GM18526 (cell line): ENCODE results near the gene CYP27A1.

Experiments
- POLR2A ChIP-seq: IDR thresholded peaks from 3 replicates; pipeline ENCODE4 v1.6.1; 2011; ENCODE audit not compliant: insufficient read length; ENCODE audit errors: extremely low read depth

CYP27A1 gene

GRCh38 chr2:218815649-218816048 lies 33.7 kb downstream of the CYP27A1 start:
- TF ChIP-seq POLR2A = no peak

DNA sequence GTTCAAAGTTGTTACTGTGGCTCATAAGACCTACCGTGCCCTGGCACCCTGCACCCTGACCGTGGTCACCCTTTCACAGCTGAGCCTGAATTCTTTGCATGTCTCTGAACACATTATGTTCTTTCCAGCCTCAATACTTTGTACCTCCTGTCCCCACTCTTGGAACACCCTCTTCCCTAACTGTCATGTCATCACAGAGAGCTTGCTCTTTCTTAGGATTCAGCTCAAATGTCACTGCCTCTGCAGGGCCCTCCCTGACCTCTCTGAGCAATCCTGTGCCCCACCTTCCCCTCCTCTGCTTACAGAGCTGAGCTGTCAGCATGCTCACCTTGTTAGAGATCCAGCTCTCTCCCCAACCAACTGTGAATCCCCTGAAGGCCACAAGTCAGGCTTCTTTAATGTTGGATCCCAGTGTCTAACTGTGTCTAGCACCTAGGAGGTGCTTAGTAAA lies 34.6 kb downstream of the CYP27A1 start:
- no peak for TF ChIP-seq POLR2A

DNA sequence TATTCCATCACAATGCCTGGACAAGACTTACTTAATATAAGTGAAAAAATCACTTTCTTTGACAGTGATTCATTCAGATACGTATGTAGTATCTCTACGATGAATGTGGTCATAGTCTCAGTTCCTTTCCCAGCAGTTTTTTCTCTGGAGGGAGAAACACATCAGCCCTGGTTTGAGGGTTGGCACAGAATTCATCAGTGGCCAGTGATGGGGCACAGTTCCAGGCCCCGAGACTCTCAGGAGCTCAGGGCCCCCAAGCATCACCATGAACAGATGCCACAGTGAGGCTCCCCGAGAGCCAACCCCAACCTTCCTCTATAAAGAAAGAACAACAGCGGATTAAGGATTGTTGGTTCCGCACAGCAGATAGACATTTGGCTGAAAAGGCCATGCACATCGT lies 37.1 kb downstream of the CYP27A1 start:
- TF ChIP-seq POLR2A = no peak

GRCh38 chr2:218820746-218821369 lies 38.9 kb downstream of the CYP27A1 start:
- TF ChIP-seq POLR2A = no peak

GRCh38 chr2:218821605-218822211 lies 39.8 kb downstream of the CYP27A1 start:
- no peak for TF ChIP-seq POLR2A

- no peak for TF ChIP-seq POLR2A
Observed at GRCh38 chr2:218822622-218823021, 40.7 kb downstream of the CYP27A1 start.

GRCh38 chr2:218823196-218823855 lies 41.4 kb downstream of the CYP27A1 start:
- no peak for TF ChIP-seq POLR2A

- no peak for TF ChIP-seq POLR2A
Observed at GRCh38 chr2:218824004-218824403, 42.1 kb downstream of the CYP27A1 start.

- no peak for TF ChIP-seq POLR2A
Observed at GRCh38 chr2:218826791-218827190, 44.8 kb downstream of the CYP27A1 start.

- TF ChIP-seq POLR2A = no peak
Observed at GRCh38 chr2:218827701-218828476, 45.9 kb downstream of the CYP27A1 start.

DNA sequence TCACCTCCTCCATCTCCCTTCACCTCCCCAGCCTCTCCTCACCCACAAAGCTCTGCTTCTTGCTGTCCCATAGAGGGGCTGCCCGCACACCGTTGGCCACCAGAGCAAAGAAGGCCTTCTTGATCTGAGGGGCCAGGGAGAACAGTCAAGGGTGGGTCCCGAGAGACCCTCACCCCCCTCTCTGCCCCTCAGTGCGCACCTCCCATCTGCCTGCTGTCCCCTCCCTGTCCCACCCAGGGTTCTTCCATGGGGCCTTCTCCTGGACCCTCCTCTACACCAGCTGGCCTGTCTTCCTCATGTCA lies 46.5 kb downstream of the CYP27A1 start:
- TF ChIP-seq POLR2A = no peak

GRCh38 chr2:218829868-218830451 lies 48.0 kb downstream of the CYP27A1 start:
- no peak for TF ChIP-seq POLR2A

DNA sequence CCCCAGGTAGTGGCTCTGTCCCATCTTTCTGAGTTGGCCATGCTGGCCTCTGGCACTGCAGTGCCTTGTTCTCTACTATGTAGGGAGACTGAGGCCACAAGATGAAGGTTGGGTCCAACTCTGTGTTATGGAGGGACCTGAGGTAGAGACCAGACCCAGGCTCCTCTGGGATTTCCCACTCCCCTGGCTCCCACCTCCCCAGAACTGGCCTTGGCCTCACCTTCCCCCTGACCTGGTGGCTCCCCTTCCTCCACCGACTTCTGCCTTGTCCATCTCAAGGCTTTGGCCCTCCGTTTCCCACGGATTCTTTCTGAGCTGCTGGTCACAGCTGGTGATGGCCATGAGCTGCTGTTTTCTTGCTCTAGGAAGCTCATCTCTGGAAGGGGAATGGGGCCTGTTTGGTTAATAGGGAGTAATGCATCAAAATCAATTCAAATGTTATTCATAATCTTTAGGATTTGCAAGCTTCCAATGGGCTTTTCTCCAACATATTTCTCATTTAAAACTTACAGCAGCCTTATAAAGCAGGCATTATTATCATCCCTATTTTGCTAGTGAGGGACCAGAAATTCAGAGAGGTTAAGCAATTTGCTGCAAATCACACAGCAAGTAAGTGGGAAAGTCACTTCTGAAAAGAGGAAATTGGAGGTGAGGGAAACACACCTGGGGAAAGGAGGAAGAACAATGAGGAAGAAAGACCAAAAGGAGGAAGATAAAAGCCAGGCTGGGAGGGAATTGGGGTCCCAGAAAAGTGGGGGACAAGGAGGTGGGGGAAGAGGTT lies 48.8 kb downstream of the CYP27A1 start:
- no peak for TF ChIP-seq POLR2A

GRCh38 chr2:218831378-218831990 lies 49.5 kb downstream of the CYP27A1 start, which contains the start of gene PRKAG3:
Gene PRKAG3 (minus strand): TSS chr2:218831803.
- no peak for TF ChIP-seq POLR2A
